ENCODE measurements around the gene RYR1. TPM values are rescaled to one million over a fixed set of nuclear protein-coding genes. Genes with fewer than 3 reads are reported as not detected.
"Not testable (repeated sequence)": the region's sequence is repeated elsewhere in the genome, so short reads cannot be mapped to it uniquely, and the experiment has no call there.

RYR1 gene
- total RNA-seq, 4 donors from 2014 or later = 0.54 to 1.6 (median 0.61) TPM

- TF ChIP-seq CTCF (IDR thresholded peaks at IDR 0.05) = no peak
- no peak for TF ChIP-seq POLR2A (IDR thresholded peaks at IDR 0.05)
- DNase-seq = no peak
- no peak overlapping the region for H3K27ac ChIP-seq
- no peaks in the 10 kb centered on the region for H3K9me3 ChIP-seq
- H3K36me3 ChIP-seq = no peaks in the 10 kb centered on the region
- no peak overlapping the region for H3K4me3 ChIP-seq (replicated peaks in 1 of 3)
- intact Hi-C loops (cut with DNase I) = no loop called here
- no peaks in the 10 kb centered on the region for H3K27me3 ChIP-seq
- H3K4me1 ChIP-seq = peaks cover 0 to 3% of the 10 kb centered on the region in 2 donors
- 65 to 68% methylated on average over 21 of the region's 21 CpGs for WGBS, 2 donors
These were observed 132.2 kb downstream of the RYR1 start for GRCh38 chr19:38565691-38566105.

- H3K27me3 ChIP-seq = no peaks in the 10 kb centered on the region
- TF ChIP-seq CTCF (IDR thresholded peaks at IDR 0.05) = no peak
- intact Hi-C loops (cut with DNase I) = no loop called here
- no peak overlapping the region for H3K4me3 ChIP-seq (replicated peaks in 1 of 3)
- peaks cover 0 to 3% of the 10 kb centered on the region in 2 donors for H3K4me1 ChIP-seq
- H3K9me3 ChIP-seq = no peaks in the 10 kb centered on the region
- H3K36me3 ChIP-seq = no peaks in the 10 kb centered on the region
- H3K27ac ChIP-seq = no peak overlapping the region
- DNase-seq = no peak
- 80 to 89% methylated on average over 6 of the region's 6 CpGs for WGBS, 2 donors
These were observed 136.0 kb downstream of the RYR1 start for GRCh38 chr19:38569368-38569983.

GRCh38 chr19:38571682-38572081, 138.2 kb downstream of the RYR1 start:
- 80 to 94% methylated on average over 2 of the region's 2 CpGs for WGBS, 2 donors
- no peak for TF ChIP-seq CTCF (IDR thresholded peaks at IDR 0.05)
- no peak for TF ChIP-seq POLR2A (IDR thresholded peaks at IDR 0.05)
- DNase-seq = no peak
- Histone ChIP-seq H3K27me3 (no peaks in the 10 kb centered on the region), H3K36me3 (no peaks in the 10 kb centered on the region), H3K9me3 (no peaks in the 10 kb centered on the region), H3K4me3 (replicated peaks in 1 of 3) (no peak overlapping the region), H3K4me1 (no peaks in the 10 kb centered on the region), H3K27ac (no peak overlapping the region)
- intact Hi-C loops (cut with DNase I) = no loop called here

GRCh38 chr19:38577826-38578225, 144.3 kb downstream of the RYR1 start:
- intact Hi-C loops (cut with DNase I) = no loop called here

DNA sequence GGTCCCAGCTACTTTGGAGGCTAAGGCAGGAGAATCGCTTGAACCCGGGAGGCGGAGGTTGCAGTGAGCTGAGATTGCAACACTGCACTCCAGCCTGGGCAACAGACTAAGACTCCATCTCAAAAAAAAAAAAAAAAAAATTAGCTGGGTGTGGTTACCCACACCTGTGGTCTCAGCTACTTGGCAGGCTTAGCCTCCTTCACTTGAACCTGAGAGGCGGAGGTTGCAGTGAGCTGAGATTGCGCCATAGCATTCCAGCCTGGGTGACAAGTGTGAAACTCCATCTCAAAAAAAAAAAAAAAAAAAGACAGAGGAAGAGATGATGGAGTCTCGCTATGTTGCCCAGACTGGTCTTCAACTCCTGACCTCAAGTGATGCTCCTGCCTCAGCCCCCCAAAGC, 145.8 kb downstream of the RYR1 start:
- H3K9me3 ChIP-seq; H3K4me1 ChIP-seq; H3K4me3 ChIP-seq (replicated peaks in 1 of 3); H3K27me3 ChIP-seq; H3K36me3 ChIP-seq; H3K27ac ChIP-seq; intact Hi-C loops (cut with DNase I): not testable (repeated sequence)
- 47 to 57% methylated on average over 6 of the region's 6 CpGs for WGBS, 2 donors
- DNase-seq = peak; percentile 37 to 40

More at GRCh38 chr19:38577826-38578225, 144.3 kb downstream of the RYR1 start:
- H3K4me3 ChIP-seq (replicated peaks in 1 of 3) = no peak overlapping the region
- TF ChIP-seq POLR2A (IDR thresholded peaks at IDR 0.05) = no peak
- no peak for TF ChIP-seq CTCF (IDR thresholded peaks at IDR 0.05)
- H3K9me3 ChIP-seq = no peaks in the 10 kb centered on the region
- 87 to 90% methylated on average over 7 to 9 of the region's 11 CpGs for WGBS, 2 donors
- no peak overlapping the region for H3K27ac ChIP-seq
- no peaks in the 10 kb centered on the region for H3K27me3 ChIP-seq
- H3K4me1 ChIP-seq = no peaks in the 10 kb centered on the region
- H3K36me3 ChIP-seq = no peaks in the 10 kb centered on the region
- no peak for DNase-seq

All from thyroid gland (tissue), 4 donors.